Measurements from ENCODE around the gene SPDYE1. TPM values are rescaled to one million over a fixed set of nuclear protein-coding genes. Genes with fewer than 3 reads are reported as not detected.

The SPDYE1 gene
- total and polyA plus RNA-seq, 2 donors (not counting 1 experiment from before 2014, with no cell fraction given), result under 0.01 TPM; not detected in 1

- peak overlapping the region in 1 of 4 experiments; percentile 95 for H3K4me3 ChIP-seq (replicated peaks in 1 of 4; ENCODE audit: control extremely low read depth in 1 of 4, insufficient read depth in 1 of 4, low read depth in 3 of 4, low read length in 4 of 4)
- H4K20me1 ChIP-seq (ENCODE audit: control insufficient read depth, extremely low read depth, insufficient read depth, low read length), result no peaks in the 10 kb centered on the region
- no peaks in the 10 kb centered on the region for H3K9me3 ChIP-seq (ENCODE audit: control insufficient read depth, insufficient read depth, low read depth, low read length)
- no peak overlapping the region for H2AFZ ChIP-seq (ENCODE audit: low read length)
- no peak overlapping the region for H3K27ac ChIP-seq (ENCODE audit: insufficient read depth, low read length)
- peaks cover 54% of the 10 kb centered on the region for H3K79me2 ChIP-seq (ENCODE audit: control insufficient read depth, insufficient read depth, low read length)
- H3K4me1 ChIP-seq (ENCODE audit: control insufficient read depth, extremely low read depth, insufficient read depth, low read length), result peaks cover 5% of the 10 kb centered on the region
- DNase-seq (ENCODE audit: low read depth in 2 of 2), result no peak
- TF ChIP-seq EZH2 (IDR thresholded peaks at IDR 0.05; ENCODE audit: low read length, missing control alignments), result no peak
- TF ChIP-seq, protein P1, sequence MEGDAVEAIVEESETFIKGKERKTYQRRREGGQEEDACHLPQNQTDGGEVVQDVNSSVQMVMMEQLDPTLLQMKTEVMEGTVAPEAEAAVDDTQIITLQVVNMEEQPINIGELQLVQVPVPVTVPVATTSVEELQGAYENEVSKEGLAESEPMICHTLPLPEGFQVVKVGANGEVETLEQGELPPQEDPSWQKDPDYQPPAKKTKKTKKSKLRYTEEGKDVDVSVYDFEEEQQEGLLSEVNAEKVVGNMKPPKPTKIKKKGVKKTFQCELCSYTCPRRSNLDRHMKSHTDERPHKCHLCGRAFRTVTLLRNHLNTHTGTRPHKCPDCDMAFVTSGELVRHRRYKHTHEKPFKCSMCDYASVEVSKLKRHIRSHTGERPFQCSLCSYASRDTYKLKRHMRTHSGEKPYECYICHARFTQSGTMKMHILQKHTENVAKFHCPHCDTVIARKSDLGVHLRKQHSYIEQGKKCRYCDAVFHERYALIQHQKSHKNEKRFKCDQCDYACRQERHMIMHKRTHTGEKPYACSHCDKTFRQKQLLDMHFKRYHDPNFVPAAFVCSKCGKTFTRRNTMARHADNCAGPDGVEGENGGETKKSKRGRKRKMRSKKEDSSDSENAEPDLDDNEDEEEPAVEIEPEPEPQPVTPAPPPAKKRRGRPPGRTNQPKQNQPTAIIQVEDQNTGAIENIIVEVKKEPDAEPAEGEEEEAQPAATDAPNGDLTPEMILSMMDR (conservative IDR thresholded peaks at IDR 0.05 in 1 of 2, IDR thresholded peaks at IDR 0.05 in 1 of 2; ENCODE audit: low read depth in 1 of 2, low read length in 2 of 2), result no peak
- H3K4me2 ChIP-seq (ENCODE audit: extremely low read depth, insufficient read depth, low read length), result no peak overlapping the region
- peaks cover 13% of the 10 kb centered on the region for H3K36me3 ChIP-seq (ENCODE audit: control insufficient read depth, insufficient read depth, low read length)
- H3K9ac ChIP-seq (ENCODE audit: insufficient read depth, low read length), result no peak overlapping the region
- H3K27me3 ChIP-seq (ENCODE audit: control insufficient read depth, insufficient read depth, low read length), result no peaks in the 10 kb centered on the region
These were observed 48.8 kb downstream of the SPDYE1 start for GRCh38 chr7:44046321-44047061.

- Histone ChIP-seq H3K79me2 (ENCODE audit: control insufficient read depth, insufficient read depth, low read length) (peaks cover 54% of the 10 kb centered on the region), H3K36me3 (ENCODE audit: control insufficient read depth, insufficient read depth, low read length) (peaks cover 22% of the 10 kb centered on the region)
- no peak for DNase-seq (ENCODE audit: low read depth in 2 of 2)
These were observed 50.5 kb downstream of the SPDYE1 start for GRCh38 chr7:44048031-44048795.

More at GRCh38 chr7:44048031-44048795, 50.5 kb downstream of the SPDYE1 start:
- Histone ChIP-seq H3K27ac (ENCODE audit: insufficient read depth, low read length) (no peak overlapping the region), H3K4me3 (replicated peaks in 1 of 4; ENCODE audit: control extremely low read depth in 1 of 4, insufficient read depth in 1 of 4, low read depth in 3 of 4, low read length in 4 of 4) (no peak overlapping the region), H3K9me3 (ENCODE audit: control insufficient read depth, insufficient read depth, low read depth, low read length) (no peaks in the 10 kb centered on the region), H3K27me3 (ENCODE audit: control insufficient read depth, insufficient read depth, low read length) (no peaks in the 10 kb centered on the region), H3K9ac (ENCODE audit: insufficient read depth, low read length) (no peak overlapping the region), H3K4me2 (ENCODE audit: extremely low read depth, insufficient read depth, low read length) (no peak overlapping the region), H2AFZ (ENCODE audit: low read length) (no peak overlapping the region), H4K20me1 (ENCODE audit: control insufficient read depth, extremely low read depth, insufficient read depth, low read length) (no peaks in the 10 kb centered on the region), H3K4me1 (ENCODE audit: control insufficient read depth, extremely low read depth, insufficient read depth, low read length) (peaks cover 5% of the 10 kb centered on the region)
- no peak for TF ChIP-seq EZH2 (IDR thresholded peaks at IDR 0.05; ENCODE audit: low read length, missing control alignments)
- TF ChIP-seq, protein P1 (conservative IDR thresholded peaks at IDR 0.05 in 1 of 2, IDR thresholded peaks at IDR 0.05 in 1 of 2; ENCODE audit: low read depth in 1 of 2, low read length in 2 of 2), result no peak

Data from fibroblast of lung (primary cell).